ENCODE measurements around the gene VWA1. TPM values are rescaled to one million over a fixed set of nuclear protein-coding genes. Genes with fewer than 3 reads are reported as not detected.

VWA1 gene
- total RNA-seq, 1 donor from 2014 or later, result 56.9 TPM

DNA sequence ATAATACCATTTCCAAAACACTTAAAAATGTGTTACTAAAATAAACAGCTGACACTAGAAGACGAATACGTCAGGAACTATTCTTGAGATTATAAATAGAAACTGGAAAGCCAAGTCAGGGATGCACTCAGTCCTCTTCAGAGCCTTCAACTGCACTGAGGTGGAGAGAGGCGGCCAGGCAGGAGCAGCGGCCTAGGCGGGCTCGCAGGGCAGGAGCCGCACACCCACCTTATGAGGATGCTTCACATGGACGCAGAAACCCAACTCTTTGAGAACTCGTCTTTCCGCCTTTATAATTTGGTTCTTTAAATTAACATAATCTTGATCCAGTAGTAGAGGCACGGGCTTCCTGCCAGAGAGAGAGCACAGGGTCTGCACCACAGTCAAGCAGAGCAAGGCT lies 40.3 kb upstream of the VWA1 start:
- no peak for DNase-seq
- H3K36me3 Mint-ChIP-seq (ENCODE audit: unreplicated experiment), result no peaks in the 10 kb centered on the region
- peak overlapping the region; percentile 39 for H3K4me3 Mint-ChIP-seq (ENCODE audit: unreplicated experiment)
- H3K27me3 Mint-ChIP-seq (ENCODE audit: unreplicated experiment), result no peaks in the 10 kb centered on the region
- H3K9me3 Mint-ChIP-seq (ENCODE audit: unreplicated experiment), result peaks cover 11% of the 10 kb centered on the region
- peak overlapping the region; percentile 64 for H3K27ac Mint-ChIP-seq (ENCODE audit: unreplicated experiment)
- H3K4me1 Mint-ChIP-seq (ENCODE audit: low read depth, unreplicated experiment), result peaks cover 6% of the 10 kb centered on the region
- TF ChIP-seq, protein P1, sequence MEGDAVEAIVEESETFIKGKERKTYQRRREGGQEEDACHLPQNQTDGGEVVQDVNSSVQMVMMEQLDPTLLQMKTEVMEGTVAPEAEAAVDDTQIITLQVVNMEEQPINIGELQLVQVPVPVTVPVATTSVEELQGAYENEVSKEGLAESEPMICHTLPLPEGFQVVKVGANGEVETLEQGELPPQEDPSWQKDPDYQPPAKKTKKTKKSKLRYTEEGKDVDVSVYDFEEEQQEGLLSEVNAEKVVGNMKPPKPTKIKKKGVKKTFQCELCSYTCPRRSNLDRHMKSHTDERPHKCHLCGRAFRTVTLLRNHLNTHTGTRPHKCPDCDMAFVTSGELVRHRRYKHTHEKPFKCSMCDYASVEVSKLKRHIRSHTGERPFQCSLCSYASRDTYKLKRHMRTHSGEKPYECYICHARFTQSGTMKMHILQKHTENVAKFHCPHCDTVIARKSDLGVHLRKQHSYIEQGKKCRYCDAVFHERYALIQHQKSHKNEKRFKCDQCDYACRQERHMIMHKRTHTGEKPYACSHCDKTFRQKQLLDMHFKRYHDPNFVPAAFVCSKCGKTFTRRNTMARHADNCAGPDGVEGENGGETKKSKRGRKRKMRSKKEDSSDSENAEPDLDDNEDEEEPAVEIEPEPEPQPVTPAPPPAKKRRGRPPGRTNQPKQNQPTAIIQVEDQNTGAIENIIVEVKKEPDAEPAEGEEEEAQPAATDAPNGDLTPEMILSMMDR (IDR thresholded peaks at IDR 0.05; ENCODE audit: partially characterized antibody, unreplicated experiment), result no peak

DNA sequence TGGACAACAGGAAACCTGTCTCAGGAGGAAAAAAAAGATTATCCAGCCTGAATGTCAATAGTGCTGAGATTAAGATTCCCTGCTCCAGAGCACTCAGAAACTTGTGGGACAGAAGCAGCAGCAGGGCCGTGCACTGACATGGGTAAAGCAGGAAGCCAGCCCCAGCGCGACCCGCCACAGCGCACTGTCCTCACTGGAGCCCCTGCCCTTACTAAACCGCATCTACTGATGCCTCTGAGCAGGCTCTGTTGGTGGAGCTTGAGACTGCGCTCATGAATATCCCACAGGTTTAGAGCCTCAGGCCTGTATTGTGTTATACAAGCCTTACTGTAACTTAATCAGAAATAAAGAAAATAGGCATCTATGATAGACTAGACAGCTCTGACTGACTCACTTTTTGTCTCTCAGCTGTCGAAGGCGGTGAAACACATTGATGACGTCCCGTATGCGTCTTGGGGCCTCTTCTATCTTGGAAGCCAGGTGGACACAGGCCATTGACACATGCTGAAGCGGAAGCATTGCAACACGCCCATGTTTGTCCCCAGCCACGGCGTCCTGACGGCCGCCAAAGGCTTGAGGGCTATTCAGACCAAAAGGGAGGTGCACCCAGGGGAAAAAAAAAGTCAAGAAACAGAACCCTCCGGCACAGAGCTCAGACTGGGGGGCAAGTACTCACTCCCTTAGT lies 37.5 kb upstream of the VWA1 start:
- TF ChIP-seq, protein P1 (IDR thresholded peaks at IDR 0.05; ENCODE audit: partially characterized antibody, unreplicated experiment), result no peak
- Mint-ChIP-seq H3K36me3 (ENCODE audit: unreplicated experiment) (no peaks in the 10 kb centered on the region), H3K27me3 (ENCODE audit: unreplicated experiment) (no peaks in the 10 kb centered on the region), H3K4me1 (ENCODE audit: low read depth, unreplicated experiment) (peaks cover 10% of the 10 kb centered on the region), H3K9me3 (ENCODE audit: unreplicated experiment) (peaks cover 17% of the 10 kb centered on the region), H3K4me3 (ENCODE audit: unreplicated experiment) (peak overlapping the region; percentile 98), H3K27ac (ENCODE audit: unreplicated experiment) (peak overlapping the region; percentile 93)
- no peak for DNase-seq

DNA sequence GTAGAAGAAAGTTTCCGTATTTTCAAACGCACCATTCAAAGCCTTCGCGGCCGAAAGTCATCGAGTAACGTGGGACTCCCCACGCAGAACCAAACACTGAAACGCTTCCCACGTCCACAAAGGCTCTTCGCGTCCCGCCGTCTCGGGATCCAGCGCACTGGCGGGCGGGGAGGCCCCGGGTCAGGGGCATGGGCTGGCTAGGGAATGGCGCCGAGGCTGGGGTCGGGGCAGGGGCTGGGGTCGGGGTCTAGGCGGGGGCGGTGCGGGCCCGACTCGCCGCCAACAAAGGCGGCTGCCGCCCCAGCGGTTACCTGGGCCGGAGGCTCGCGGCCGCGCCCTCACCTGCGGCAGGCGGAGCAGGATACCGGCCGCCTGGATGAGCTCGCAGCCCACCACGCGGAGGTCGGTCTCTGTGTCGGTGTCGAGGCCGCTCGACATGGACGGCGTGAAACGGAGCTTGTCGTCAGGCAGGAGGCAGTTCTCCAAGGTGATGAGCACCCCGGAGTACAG lies 36.8 kb upstream of the VWA1 start:
- Mint-ChIP-seq H3K27ac (ENCODE audit: unreplicated experiment) (peak overlapping the region; percentile 93), H3K9me3 (ENCODE audit: unreplicated experiment) (peaks cover 22% of the 10 kb centered on the region), H3K36me3 (ENCODE audit: unreplicated experiment) (no peaks in the 10 kb centered on the region), H3K27me3 (ENCODE audit: unreplicated experiment) (no peaks in the 10 kb centered on the region), H3K4me1 (ENCODE audit: low read depth, unreplicated experiment) (peaks cover 10% of the 10 kb centered on the region), H3K4me3 (ENCODE audit: unreplicated experiment) (peak overlapping the region; percentile 98)
- DNase-seq, result no peak
- TF ChIP-seq, protein P1 (IDR thresholded peaks at IDR 0.05; ENCODE audit: partially characterized antibody, unreplicated experiment), result no peak

DNA sequence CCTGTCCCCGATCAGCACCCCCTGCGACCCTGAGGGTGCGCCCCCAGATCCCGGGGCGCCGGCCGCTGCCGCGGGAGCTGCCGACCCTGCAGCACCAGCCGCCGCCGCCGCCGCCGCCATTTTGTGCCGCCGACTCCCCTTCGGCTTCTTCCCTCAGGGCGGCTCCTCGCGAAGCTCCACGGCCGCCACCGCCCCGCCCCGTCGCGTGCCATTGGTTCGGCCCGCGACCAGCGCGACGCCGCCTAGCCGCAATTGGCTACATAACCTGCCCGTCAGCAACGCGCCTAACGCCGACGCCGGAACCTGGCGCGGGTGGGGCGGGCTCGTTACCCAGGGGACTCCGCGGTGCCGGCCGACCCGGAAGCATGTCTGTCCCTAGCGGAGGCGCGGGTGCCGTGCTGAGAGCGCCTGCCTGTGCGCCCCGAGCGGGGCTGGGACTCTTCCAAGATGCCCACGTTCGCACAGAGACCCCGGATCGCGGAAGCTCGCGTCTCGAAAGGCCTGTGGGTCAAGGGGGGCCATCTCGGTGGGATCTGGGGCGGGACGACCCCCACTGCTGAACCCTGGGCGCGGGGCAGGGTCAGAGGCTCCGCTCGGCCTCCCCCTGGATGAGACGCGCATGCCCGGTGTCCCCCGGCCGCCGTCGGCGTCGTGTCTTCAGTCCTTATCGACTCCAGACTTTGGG lies 36.2 kb upstream of the VWA1 start, which contains the start of gene CCNL2:
TSS of gene CCNL2 (minus strand) at position 149 of the 685 bp plus-strand sequence. CDS start at position 120, 29 bp downstream.
- peaks cover 23% of the 10 kb centered on the region for H3K9me3 Mint-ChIP-seq (ENCODE audit: unreplicated experiment)
- DNase-seq, result peak; percentile 100
- TF ChIP-seq, protein P1 (IDR thresholded peaks at IDR 0.05; ENCODE audit: partially characterized antibody, unreplicated experiment), result peak; percentile 59
- peak within 1 kb of the TSS; percentile 98 for H3K4me3 Mint-ChIP-seq (ENCODE audit: unreplicated experiment)
- H3K27ac Mint-ChIP-seq (ENCODE audit: unreplicated experiment), result peak within 1 kb of the TSS; percentile 93
- H3K4me1 Mint-ChIP-seq (ENCODE audit: low read depth, unreplicated experiment), result peaks cover 10% of the 10 kb centered on the region
- no peaks in the 10 kb centered on the region for H3K36me3 Mint-ChIP-seq (ENCODE audit: unreplicated experiment)
- no peaks in the 10 kb centered on the region for H3K27me3 Mint-ChIP-seq (ENCODE audit: unreplicated experiment)
